ENCODE data around the gene EFS.

EFS gene, protein sequence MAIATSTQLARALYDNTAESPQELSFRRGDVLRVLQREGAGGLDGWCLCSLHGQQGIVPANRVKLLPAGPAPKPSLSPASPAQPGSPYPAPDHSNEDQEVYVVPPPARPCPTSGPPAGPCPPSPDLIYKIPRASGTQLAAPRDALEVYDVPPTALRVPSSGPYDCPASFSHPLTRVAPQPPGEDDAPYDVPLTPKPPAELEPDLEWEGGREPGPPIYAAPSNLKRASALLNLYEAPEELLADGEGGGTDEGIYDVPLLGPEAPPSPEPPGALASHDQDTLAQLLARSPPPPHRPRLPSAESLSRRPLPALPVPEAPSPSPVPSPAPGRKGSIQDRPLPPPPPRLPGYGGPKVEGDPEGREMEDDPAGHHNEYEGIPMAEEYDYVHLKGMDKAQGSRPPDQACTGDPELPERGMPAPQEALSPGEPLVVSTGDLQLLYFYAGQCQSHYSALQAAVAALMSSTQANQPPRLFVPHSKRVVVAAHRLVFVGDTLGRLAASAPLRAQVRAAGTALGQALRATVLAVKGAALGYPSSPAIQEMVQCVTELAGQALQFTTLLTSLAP

GRCh38 chr14:23365036-23365731 lies at the start of gene EFS:
TSS of gene EFS (minus strand) at chr14:23365172. CDS start at chr14:23365025, 147 bp downstream.
- no peak within 1 kb of the TSS for H3K4me3 ChIP-seq (ENCODE audit: low read length)
- no peak for TF ChIP-seq ZNF274 (IDR thresholded peaks at IDR 0.05; ENCODE audit: low read depth, low read length)

- no peak overlapping the region for H3K4me3 ChIP-seq (ENCODE audit: low read length)
- no peak for TF ChIP-seq ZNF274 (IDR thresholded peaks at IDR 0.05; ENCODE audit: low read depth, low read length)
Measured at GRCh38 chr14:23414254-23414653, 49.3 kb upstream of the EFS start.

DNA sequence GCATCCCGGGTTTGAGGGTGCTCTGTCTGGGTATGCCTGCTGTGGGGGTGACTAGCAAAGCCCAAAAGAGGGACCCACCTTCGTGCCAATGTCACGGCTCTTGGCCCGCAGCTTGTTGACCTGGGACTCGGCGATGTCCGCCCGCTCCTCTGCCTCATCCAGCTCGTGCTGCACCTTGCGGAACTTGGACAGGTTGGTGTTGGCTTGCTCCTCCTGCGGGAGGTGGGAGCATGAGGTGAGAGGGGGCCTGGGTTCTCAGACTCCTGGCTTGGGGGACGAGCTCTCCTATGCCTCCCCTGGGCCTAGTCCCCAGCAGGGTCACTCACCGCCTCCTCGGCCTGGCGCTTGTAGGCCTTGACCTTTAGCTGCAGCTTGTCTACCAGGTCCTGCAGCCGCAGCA lies 48.7 kb upstream of the EFS start:
- no peak overlapping the region for H3K4me3 ChIP-seq (ENCODE audit: low read length)
- TF ChIP-seq ZNF274 (IDR thresholded peaks at IDR 0.05; ENCODE audit: low read depth, low read length): no peak

DNA sequence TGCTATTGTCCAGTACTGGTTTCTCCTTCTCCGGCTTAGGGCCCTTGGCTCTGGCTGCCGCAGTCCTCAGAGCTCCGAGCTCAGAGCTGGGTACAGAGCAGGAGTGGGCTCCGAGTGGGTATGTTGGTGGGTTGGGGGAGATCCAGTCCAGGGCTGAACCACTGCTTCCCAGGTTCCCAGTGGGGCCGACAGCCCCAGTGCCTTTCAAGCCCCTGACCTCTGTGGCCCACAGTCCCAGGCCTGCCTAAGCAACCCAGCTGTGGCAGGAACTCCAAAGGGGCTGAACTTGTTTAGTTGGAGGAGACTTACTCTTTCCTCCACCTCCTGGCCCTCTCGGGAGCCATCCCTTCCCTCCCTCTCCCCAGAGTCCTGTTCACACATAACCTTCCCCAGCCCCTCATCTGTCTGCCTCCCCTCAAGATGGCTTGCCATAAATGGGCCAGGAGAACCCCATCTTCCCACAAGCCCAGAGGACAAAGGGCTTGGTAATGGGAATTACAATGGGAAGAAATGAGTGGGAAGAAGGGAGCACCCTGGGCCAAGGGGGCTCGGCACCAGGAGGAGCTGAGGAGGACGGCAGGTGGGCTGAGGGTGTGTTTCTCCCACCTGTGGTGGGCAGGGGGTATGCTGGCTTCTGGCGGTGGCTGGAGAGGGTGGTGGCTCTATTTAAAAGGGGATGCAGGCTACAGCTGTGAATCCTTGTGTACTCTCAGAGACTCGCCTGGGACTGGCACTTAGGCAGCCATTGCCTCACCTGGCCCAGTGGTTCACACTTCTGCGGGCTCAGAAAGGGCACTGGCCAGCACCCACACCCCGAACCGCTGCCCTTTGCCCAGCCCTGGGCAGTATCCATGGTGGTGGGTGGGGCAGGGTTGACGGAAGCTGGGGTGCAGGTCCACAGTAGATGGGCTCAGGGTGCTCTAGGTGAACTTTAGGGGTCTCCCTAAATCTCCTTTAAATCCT lies 46.9 kb upstream of the EFS start:
- H3K4me3 ChIP-seq (ENCODE audit: low read length): no peak overlapping the region
- no peak for TF ChIP-seq ZNF274 (IDR thresholded peaks at IDR 0.05; ENCODE audit: low read depth, low read length)

DNA sequence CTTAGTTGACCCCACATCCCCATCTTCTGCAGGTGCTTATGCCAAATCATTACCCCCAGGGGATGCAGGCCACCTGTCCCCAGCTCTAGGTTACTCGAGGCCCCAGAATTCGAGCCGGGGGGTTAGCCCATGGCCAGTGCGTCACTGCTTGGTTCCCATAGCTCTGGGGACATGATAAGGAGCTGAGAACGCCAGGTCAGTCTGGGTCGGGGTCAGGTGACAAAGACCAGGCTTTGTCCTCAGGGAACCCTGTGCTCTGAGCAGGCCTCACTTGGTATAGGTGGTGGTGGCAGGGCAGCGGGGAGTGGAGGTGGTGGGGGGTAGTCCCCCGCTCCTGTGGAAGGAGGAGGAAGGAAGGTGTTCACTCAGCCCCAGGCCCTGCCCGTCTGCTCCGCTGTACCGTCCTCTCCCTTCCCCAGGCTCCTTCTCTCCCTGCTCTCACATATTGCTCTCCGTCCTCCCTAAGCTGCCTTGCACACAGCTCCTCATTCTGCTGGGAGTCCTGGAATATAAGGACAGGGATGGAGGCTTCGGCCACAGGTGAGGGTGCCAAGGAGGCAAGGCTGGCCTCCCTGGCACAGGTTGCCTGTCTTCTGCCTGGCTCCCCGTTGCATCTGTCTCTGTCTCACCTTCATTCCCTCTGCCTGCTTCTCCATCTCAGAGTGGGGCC lies 45.1 kb upstream of the EFS start:
- no peak for TF ChIP-seq ZNF274 (IDR thresholded peaks at IDR 0.05; ENCODE audit: low read depth, low read length)

DNA sequence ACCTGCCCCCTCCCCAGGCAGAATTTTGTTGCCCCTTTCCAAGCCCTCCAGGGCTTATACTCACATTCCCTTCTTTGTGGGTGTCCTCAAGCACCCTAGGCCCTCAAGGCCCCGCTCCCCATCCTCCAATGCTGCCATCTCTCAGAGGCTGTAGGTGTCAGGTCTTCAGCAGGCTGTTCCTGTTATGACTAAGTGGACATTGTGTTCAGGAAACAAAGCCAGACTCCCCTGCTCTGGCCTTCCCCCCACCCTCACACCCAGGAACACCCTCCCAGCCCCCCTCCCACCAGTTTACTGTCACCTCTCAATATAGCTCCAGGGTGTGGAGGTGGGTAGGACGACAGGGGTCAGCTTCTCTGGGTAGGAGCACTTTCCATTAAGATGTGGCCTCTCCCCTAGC lies 44.5 kb upstream of the EFS start:
- no peak for TF ChIP-seq ZNF274 (IDR thresholded peaks at IDR 0.05; ENCODE audit: low read depth, low read length)
- H3K4me3 ChIP-seq (ENCODE audit: low read length): no peak overlapping the region

More for the DNA sequence above, 45.1 kb upstream of the EFS start:
- H3K4me3 ChIP-seq (ENCODE audit: low read length): no peak overlapping the region

GRCh38 chr14:23408307-23408630 lies 43.3 kb upstream of the EFS start:
- no peak for TF ChIP-seq ZNF274 (IDR thresholded peaks at IDR 0.05; ENCODE audit: low read depth, low read length)
- no peak overlapping the region for H3K4me3 ChIP-seq (ENCODE audit: low read length)

DNA sequence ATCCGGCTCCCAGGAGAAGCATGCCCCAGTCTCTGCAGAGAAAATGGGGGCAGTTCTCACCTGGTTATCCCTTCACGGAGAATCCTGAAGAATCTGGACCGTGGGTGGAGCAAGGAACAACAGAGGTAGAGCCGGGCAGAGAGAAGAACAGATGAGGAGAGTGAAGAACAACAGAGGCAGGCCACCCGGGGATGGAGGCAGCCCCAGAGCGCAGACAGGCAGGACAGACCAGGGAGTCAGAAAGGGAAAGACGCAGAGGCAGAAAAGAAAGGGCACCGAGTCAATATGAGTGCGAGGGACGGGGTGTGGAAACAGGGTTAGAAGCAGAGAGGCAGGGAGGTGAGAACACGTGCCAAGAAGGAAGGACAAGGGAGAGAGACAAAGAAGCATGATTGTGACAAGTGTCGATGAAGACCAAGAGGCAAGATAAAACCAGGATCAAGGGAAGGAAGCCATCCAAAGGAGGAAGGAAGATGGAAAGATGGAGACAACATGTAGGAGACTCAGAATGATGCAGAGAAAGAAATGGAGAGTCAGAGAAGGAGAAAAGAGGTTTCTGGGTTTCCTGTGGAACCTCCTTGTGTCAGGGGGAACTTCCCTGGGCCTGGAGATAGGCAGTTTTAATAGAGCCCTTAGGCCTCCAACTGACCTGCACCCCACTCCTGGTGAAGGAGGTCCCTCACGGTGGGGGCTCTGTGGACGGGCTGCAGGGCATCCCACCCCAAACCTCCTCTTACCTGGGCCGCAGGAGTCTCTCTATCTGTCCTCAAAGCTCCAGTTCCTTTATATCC lies 42.7 kb upstream of the EFS start, which contains the start of gene MYH6:
TSS of gene MYH6 (minus strand) at position 758 of the 791 bp plus-strand sequence. CDS start 1,050 bp downstream, outside the sequence.
- no peak within 1 kb of the TSS for H3K4me3 ChIP-seq (ENCODE audit: low read length)
- TF ChIP-seq ZNF274 (IDR thresholded peaks at IDR 0.05; ENCODE audit: low read depth, low read length): no peak

DNA sequence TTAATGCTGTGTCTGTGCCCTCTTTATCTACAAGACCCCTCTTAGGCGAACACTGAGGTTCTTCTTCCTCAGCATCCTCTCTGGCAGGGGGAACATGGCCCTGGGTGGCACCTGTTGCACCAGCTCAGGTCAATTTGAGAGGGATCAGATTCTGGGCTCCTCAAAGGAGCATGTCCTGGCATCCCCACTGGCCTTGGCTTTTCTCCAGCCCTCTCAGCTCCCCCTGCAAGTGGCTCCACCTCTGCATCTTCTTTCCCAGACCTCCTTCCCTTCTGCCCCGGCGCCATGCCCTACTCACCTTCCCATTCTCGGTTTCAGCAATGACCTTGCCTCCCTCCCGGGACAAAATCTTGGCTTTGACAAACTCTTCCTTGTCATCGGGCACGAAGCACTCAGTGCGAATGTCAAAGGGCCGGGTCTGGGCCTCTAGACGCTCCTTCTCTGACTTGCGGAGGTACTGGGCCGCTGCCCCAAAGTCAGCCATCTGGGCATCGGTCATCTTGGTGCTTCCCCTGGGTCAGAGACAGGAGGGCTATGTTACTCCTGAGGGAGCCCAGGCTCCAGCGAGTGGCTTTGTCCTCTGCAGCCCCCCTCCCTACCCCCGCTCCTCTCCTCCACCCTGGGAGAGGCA lies 41.9 kb upstream of the EFS start:
- no peak for TF ChIP-seq ZNF274 (IDR thresholded peaks at IDR 0.05; ENCODE audit: low read depth, low read length)
- no peak overlapping the region for H3K4me3 ChIP-seq (ENCODE audit: low read length)

DNA sequence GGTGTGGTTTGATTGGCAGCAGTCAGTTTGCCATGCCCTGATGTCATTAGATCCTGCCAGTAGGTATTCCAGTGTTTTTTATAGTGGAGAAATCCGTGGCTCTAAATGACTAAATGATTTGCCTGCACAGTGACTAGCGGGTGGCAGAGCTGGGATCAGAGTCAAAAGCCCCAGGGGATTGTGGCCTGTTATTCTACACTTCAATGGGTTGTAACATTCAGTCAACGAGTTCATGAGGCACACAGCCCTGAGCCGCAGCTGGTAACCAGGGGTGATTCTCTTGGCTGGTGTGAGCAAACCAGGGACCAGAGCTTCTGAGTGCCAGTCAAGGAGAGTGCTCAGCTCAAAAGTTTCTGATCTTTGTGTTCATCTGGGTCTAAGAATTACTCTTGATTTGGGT lies 41.3 kb upstream of the EFS start:
- no peak for TF ChIP-seq ZNF274 (IDR thresholded peaks at IDR 0.05; ENCODE audit: low read depth, low read length)
- no peak overlapping the region for H3K4me3 ChIP-seq (ENCODE audit: low read length)

DNA sequence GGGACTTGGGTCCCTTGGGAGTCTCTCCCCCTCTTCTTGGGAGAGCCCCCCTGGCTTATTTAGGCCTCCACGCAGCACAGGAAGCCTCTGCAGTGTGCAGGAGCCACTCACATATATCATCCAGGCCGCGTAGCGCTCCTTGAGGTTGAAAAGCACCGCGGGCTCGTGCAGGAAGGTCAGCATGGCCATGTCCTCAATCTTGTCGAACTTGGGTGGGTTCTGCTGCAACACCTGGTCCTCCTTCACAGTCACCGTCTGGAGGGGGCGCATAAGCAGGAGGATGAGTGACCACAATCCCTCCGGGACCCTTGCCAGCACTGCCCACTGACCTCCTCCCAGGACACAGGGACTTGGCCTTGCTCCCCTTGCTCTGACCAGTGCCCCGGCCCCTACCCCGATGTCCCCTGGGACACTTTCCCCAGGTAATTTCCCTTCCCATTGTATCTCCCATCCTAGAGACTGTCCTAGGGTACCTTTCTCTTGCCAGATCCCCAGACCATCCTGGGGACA lies 40.6 kb upstream of the EFS start:
- H3K4me3 ChIP-seq (ENCODE audit: low read length): no peak overlapping the region
- TF ChIP-seq ZNF274 (IDR thresholded peaks at IDR 0.05; ENCODE audit: low read depth, low read length): no peak

GRCh38 chr14:23405096-23405495 lies 40.1 kb upstream of the EFS start:
- H3K4me3 ChIP-seq (ENCODE audit: low read length): no peak overlapping the region
- no peak for TF ChIP-seq ZNF274 (IDR thresholded peaks at IDR 0.05; ENCODE audit: low read depth, low read length)

Measured in GM08714 (cell line).